Activated CD8-positive, alpha-beta memory T cell treated with anti-CD3 and anti-CD28 coated beads, Interleukin-2, amount 50 U/mL, for 24 hours (primary cell): ENCODE measurements around the gene LDB3.

Experiments used
- DNase-seq: peaks from one replicate; pipeline ENCODE4 v3.0.0-alpha.2; 2020; ENCODE audit errors: extremely low read depth

Gene LDB3

DNA sequence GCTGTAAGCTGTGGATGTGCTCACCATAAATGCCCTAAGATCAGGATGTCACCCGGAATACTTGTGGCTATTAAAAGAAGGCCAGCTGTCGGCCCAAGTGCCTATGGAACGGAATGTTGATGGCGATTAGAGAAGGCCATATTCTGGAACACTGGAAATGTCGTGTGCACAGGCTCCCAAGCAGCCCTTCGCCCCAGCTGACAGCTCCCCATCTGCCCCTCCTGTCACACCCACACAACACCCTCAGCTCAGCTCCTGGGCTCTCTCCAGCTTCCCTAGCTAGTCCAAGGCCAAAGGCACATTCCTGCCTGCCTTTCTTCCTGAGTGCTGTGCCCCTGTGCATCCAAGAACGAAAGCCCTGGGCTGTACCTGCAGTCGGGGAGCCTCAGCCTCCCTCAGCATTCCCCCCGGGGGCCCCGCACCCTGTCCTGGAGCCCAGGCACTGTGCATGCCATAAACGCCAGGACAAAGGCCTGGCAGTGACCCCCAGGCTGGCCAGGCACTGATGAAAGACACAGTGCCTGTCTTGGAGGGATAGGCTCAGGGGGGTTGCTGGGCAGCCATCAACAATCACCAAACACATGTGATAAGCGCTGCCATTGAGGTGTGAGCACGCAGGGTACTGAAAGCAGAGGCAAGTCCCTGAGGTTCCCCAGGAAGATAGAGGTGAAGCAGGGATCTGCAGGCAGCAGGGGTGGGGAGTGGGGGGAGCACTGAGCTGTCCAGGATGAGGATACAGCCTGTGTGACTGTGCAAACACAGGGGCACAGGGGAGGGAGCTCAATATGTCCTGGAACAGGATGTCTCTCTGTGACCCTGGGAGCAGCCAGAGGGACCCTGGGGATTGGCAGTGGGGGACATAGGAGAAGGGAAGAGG lies 3.7 kb upstream of the LDB3 start:
- no peak for DNase-seq

DNA sequence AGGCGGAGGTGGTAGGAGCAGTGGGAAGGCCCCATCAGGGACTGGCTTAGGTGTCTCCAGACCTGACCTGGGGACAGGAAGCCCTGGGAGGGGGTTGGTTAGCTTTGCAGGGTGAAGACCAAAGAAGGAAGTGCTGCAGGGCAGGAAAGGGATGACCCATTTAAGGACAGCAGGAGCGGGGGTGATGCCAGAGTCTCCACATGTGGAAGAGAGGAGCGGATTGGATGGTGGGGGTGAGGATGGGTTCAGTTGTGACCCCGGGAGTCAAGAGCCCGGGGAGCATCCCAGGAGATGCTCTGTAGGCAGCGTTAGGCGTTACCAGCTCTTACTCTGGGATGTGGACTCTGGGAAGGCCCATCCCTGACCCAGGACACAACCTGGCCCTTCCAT lies 3.1 kb upstream of the LDB3 start:
- DNase-seq, result no peak

DNA sequence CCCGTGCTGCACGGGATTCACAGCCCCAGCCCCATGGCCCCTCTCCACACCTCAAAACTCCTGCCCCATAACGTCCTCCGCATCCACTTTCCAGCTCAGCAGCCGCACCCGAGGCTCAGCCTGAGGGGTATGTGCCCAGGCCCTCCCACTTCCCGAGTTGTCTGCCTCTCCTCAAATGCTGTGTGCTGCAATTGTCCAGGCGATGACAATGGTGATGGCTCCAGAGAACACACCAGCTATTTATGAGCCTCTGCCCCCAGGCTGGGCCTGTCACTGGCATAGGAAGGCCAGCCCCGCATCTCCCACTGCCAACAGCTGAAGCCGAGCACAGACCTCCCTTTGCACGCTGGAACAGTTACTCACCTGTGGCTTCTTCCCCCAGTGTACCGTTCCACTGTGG lies 2.4 kb upstream of the LDB3 start:
- DNase-seq, result no peak

DNA sequence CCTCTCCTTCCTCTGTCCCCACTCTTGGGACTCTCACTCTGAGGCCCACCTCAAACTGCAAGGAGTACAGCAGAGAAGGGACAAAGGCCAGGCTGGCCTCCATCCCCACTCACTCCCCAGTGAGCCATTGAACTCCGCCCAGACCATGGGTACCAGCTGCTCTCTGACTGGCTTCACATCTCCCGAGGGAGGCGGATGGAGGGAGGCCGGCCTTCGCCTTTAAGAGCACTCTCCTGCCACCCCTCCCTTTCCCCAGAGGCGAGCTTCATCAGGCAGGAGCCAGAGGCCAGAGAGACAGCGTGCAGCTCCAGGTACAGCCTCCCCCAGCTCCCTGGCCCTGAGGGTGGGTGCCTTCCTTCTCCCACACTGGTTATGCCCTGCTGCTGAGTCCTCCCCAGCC lies 1.8 kb upstream of the LDB3 start:
- DNase-seq, result no peak

DNA sequence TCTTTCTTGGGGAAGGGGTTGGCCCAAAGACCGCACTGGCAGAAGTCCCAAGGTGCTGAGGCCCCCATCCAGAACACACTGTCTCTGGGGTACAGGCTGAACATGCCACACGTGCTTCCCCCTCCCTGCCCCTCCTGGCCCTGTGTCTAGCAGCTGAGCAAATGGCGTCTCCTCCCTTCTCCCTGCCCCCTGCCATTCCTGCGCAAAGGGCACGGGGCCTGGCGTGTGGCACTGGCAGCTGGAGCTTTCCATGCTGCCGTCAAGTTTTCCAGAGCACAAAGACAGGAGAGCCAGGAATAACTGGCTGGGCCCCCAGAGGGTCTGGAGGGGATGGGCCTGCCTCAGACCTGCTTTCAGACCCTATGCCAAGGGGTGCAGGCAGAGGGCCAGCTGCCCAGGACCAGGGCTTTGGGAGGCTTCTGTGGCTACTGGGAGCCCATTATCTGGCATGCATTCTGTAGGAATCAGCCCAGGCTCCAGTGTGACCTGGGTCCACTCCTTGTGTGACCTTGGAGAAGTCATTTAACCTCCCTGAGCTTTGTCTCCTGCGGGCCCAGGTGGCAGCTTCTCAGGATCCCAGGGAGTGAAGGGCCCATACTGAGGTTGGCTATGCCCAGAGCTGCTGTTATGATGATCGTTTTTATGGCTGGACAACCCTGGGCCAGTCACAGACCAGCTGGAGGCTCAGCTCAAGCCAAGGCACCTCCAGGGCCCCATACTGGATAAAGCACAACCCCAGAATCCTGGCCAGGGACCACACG lies 710 bp upstream of the LDB3 start:
- no peak for DNase-seq

DNA sequence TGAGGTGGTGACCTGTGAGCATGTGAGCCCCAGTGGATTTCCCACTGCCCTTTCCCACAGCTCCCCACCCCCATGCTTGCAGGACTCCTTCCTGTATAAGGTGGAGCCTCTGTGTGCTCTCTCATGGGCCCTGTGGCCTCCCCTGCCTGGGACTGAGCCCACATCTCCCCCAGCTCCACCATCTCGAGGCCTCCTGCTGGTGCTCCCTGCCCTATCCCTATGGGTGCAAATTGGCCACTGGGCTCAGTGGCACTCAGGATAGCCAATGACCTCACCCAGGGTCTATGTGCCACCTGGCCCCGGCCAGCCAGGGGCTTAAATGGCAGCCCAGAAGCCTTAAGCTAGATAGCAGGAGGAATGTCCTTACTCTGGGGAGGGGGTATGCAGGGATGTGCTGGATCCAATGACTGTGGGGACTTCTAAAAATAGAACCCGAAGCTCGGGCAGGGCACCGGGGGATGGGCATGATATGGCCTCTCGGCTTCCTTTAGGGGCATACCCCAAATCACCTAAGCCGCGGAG lies 2.0 kb downstream of the LDB3 start:
- DNase-seq, result no peak

DNA sequence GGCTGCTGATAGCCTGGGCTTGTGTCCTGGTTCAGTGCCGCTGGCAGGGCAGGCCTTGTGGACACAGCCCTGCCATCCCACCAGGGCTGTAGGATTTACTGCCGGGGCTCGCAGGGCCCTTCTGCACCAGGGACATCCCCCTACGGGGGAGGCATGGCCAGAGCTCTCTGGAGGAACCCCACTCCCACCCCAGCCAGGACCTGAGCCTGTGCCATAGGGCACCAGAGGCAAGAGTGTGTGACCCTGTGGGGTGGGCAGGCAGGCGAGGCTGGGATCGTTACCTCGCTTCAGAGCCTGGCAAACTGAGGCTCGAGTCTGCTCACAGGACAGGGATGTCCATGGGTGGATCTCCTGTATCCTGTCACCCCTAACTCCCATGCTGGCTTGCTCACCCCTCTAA lies 2.6 kb downstream of the LDB3 start:
- no peak for DNase-seq

DNA sequence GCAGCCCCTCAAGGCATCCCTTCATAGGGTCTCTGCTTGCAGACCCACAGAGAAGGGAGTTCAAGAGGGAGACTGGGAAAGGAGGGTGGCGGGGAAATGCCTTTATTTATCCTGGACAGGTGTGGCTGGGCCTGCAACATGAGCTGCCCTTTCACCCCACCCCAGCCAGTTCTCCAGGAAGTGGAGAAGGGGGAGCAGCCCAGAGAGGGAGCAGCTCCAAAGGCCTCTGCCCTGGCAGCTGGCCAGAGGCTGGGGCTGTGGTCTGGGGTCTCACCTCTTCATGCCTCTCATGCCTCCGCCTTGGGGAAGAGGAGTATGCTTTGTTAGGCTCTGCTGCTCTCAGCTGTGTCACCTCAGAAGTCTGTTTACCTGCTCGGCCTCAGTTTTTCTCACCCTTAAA lies 3.1 kb downstream of the LDB3 start:
- no peak for DNase-seq

DNA sequence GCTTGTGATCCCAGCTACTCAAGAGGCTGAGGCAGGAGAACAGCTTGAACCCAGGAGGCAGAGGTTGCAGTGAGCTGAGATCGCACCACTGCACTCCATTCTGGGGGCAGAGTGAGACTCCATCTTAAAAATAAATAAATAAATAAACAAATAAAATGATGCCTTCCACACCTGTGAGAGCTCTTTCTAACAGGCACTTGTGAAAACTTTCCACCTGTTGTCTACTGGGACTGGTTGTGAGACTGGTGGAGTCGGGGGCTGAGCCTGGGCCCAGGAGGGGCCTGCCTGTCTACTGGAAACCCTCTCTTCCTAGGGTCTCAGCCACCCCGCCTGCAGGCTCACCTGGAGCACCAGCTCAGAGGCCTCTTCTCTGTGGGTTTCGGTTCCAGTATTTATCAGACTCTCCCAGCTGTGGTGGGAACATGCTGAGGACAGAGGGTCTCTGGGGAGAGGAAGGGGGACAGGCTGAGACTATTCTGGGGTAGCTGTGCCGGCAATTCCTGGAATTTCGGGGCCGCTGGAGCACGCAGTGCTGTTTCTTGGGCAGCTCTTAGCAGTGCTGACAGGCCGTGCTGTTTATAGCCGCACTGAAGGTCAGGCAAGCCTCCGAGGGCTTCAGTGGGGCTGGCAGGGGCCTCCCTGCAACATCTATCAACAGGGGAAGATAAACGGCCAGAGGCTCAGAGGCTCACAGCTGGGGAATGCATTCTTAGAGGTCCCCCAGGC lies 3.8 kb downstream of the LDB3 start:
- DNase-seq, result no peak

DNA sequence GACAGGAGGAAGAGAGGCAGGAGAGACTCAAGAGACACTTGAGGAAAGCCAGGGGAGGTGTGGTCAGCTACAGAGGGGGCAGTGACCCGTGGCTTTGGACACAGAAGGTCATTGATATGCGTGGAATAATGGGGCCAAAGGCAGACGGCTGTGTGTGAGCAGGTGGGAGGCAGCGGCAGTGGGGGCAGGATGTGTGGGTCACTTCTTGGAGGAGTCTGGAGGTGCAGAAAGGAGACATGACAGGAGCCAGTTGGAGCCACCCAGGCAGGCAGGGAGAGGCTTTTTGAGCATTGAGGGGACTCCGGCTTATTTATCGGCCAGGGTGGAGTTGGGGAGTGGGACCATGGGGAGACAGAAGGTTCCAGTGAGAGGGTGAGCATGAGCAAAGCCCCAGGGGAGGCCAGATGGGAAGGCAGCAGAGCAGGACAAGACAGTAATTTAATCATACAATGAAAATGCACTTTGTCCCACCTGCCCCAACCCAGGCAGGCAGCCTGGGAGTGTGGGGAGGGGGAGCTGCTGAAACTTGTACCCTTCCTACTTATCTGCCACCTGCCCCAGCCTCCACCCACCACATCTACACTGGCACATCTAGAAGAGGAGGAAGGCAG lies 5.0 kb downstream of the LDB3 start:
- DNase-seq, result no peak

DNA sequence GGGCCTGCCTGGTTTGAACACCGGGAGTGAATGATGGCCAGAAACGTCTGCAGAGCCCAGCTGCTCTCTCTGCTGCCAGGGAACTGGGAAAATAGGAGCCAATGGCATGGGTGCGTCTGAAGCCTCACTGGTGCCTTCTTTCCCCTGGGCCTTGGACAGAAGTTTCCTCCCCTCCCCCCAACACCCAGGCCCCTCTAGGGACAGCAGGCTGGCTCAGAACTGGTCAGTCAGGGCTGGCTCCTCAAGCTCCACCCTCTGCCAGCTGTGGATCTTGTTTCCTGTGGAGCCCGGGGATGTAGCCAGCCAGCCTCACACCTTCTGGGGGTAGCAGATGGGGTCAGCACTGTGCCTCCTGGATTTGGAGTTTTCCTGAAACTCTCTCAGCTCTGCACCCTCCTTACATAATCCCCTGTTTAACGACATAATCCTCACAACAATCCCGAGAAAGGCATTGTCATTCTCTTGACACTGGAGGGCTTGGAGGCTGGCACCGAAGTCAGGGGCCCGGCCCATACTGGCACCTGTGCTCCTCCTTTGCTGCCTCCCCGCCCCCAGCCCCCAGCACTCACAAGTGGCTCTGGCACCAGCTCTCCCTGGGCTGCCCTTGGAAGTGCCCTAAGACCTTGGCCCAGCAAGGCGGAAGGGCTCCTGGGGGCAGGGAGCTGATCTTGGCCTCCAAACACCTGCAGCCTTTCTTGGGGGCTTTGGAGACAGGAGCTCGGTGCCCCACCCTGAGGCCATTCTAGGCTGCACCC lies 5.7 kb downstream of the LDB3 start:
- DNase-seq, result no peak

DNA sequence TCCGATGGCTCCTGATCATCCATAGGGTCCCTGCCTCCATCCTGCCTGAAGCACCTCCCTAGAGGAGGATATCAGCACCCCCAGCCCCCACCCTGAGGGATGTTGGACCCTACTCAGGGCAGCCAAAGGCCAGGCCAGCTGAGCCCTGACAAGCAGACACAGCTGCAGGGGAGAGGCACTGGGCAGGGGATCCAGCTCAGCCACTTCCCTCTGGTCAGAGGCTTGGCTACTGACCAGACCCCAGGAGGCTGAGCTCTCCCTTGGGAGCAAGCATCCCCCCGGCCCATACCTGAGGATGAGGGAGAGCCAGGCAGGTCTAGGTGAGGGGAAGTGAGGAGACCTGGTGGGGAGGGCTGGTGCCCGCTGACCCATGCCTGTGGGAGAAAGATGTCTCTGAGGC lies 6.6 kb downstream of the LDB3 start:
- no peak for DNase-seq

DNA sequence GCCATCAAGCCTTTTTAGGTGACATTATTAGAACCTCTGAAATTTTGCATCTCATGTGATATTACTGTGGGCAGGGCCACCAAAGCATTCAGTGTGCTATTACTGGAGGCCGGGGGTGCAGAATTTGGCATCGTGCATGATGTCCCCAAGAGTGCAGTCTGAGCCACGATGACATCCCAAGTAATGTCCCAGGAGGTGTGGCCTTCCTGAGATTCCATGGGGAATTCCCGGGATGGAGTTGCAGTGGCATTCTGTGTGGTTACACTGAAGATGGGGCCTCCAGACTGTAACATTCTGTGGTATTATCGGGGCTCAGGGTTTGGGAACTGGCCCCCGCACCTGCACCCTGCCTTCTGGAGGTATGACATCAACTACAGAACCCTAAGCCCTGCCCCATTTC lies 9.1 kb downstream of the LDB3 start:
- no peak for DNase-seq

DNA sequence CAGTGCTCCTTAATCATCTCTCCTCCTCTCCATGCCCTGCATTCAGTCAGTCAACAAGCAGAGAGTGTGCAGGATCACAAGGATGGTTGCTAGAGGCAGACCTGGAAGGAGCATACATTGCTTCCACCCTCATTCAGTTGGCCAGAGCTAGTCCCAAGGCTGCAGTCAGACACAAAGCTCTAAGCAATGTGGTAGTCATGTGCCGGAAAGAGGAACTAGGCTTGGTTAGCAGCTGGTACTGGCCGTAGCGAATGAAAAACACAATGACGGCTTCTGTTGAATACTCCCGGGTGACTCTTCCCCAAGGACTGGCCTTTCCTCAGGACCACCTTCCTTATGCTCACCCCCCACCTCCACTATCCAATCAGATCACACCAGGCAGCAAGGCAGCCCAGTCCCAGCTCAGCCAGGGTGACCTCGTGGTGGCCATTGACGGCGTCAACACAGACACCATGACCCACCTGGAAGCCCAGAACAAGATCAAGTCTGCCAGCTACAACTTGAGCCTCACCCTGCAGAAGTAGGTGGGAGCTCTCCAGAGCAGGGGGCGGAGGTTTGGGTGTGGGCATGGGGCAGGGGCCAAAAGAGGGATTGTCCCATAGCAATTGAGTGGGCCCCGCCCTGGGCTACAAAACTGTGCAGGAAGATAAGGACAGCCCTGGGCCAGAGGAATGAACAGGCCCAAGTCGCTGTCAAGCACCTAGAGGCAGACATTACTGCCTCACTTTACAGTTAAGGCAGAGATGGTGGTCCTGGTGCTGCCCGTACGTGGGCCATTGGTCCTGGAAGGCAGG lies 10.9 kb downstream of the LDB3 start:
- DNase-seq, result no peak

DNA sequence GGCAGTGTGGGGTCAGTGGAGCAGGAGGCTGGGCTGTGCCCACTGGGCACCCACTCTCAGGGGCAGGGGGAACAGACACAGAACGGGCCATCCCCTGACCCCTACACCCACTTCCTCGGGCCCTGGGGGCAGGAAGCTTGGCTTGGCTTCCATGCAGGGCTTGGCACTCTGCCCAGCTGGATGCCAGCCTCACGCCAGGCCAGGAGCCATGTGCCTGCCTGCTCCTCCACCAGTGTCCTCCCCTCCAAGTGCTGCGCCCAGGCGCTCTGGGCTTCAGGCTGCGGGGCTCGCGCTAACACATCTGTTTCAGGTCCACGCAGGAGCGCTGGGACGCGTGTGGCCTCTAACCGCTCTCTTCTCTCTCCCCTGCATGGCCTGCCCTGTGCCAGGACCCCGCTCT lies 12.7 kb downstream of the LDB3 start:
- DNase-seq, result no peak

DNA sequence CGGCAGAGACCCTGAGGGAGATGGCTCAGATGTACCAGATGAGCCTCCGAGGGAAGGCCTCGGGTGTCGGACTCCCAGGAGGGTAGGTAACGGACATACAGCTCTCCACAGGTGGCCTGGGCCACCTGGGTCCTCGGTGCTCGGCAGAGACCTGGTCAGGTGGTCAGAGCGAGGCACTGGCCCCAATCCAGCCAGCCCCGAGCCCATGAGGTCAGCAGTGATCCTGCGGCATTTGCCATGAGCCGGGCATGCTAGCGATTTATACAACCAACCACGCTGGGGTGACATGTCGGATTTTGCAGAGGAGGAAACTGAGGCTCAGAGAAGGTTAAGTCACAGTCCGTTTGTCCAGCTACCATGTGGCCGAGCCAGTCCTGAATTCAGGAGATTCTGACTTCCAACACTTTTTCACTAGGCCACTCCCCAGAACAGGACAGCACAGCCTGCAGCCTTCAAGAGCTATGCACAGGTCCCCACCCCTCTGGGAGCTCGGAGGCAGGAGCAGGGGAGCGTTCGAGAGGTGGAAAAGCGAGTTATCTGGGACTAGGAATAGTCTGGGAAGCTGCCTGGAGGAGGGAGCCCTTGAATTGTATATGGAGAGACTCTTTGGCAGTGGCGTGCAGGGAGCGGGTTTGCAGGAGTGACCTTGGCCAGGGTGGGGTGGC lies 13.5 kb downstream of the LDB3 start:
- no peak for DNase-seq

DNA sequence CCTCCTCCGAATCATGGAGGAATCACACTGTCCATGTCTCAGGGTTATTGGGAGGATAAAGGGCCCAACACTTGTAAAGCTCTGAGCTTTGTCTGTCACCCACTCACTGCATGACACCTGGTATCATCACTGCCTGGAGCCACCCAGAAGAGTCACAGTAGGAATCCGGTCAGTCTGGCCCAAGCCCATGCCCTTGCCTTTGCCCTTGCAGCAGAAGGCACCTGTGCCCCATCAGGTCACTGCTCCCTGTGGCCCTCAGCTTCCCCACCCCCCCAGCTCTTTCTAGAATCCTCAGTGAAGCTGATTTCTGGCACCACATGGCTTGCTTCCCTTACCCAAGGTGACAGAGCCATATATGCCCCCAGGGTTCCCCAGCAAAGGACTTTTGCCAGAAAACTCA lies 14.4 kb downstream of the LDB3 start:
- no peak for DNase-seq

DNA sequence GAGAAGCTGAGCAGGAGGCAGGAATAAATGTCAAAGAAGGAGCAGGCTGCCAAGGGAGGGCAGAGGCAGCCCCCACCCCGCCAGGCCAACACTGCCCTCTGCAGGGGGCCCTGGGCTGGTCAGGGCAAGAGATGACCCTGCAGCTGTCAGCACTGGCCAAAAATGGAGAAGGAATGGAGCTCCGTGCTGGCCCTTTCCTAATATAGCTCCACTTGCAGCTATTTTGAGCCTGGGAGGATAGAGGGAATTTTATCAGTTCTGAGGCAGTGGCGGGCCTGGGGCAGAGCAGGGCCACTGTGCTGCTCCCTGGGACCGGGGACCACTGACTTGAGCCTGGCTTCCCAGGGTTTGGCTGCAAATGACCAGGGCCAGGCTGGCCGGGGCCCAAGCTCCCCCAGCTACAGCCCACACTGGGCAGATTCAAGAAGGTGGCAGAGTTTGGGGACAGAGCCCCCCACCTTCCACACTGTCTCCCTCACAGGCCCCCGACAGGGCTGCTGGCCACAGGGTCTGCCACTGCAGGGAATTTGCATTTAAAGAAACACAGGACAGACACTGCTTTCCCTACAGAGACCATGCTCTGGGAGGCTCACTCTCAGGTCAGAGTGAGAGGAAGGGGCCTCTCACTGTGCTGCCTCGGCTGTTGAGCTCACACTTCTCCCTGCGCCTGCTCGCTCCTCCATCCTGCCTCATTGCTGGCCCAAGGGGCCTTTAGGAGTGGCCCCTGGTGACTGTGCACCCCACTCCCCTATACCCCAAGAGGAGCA lies 16.2 kb downstream of the LDB3 start:
- DNase-seq, result no peak

DNA sequence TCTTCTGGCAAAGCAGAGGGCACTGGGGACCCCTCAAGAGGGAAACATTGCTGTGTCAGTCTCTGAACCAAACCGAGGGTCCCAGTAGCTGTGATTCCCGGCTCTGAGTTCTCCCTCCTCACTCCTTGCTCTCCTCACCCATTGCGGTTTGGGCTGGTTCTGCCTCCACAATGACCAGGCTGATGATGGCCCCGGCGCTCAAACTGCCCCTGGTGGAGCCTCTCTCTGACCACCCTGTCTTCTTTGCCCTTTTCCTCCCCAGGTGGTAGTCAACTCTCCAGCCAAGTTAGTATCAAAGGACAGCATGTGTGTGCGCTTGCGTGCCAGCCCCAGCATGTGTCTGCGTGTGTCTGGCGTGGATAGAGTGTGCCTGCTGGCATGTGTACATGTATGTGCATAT lies 17.1 kb downstream of the LDB3 start:
- DNase-seq, result no peak
